Hindlimb muscle (tissue), 1 donor: Measurements from ENCODE around the gene TRIM28. TPM values are rescaled to one million over a fixed set of nuclear protein-coding genes. Genes with fewer than 3 reads are reported as not detected.
"Not testable (repeated sequence)": the region's sequence is repeated elsewhere in the genome, so short reads cannot be mapped to it uniquely, and the experiment has no call there.

Experiments used
- DNase-seq: peaks from one replicate; pipeline ENCODE4 v3.0.0-alpha.2; 2013
- polyA plus RNA-seq: library from polyadenylated mRNA; unstranded; fragments of 120-200 nt; gene quantifications from one replicate; pipeline ENCODE4 v1.2.1, GENCODE V29; 2013; ENCODE audit not compliant: insufficient read length

TRIM28 gene
- polyA plus RNA-seq, result 357 TPM

GRCh38 chr19:58543826-58544590 lies at the start of gene TRIM28:
Gene TRIM28 (plus strand): TSS chr19:58544064. CDS start chr19:58544758, 694 bp downstream.
- peak; percentile 98 for DNase-seq

- no peak for DNase-seq
Measured at GRCh38 chr19:58497634-58498170, 46.2 kb upstream of the TRIM28 start.

GRCh38 chr19:58498316-58499020 lies 45.4 kb upstream of the TRIM28 start:
- DNase-seq, result no peak

GRCh38 chr19:58499021-58499927 lies 44.6 kb upstream of the TRIM28 start:
- peak; percentile 94 for DNase-seq

- no peak for DNase-seq
Measured at GRCh38 chr19:58500242-58500641, 43.6 kb upstream of the TRIM28 start.

GRCh38 chr19:58507602-58508223 lies 36.2 kb upstream of the TRIM28 start:
- not testable (repeated sequence) for DNase-seq

- DNase-seq, result no peak
Measured at GRCh38 chr19:58509731-58510083, 34.2 kb upstream of the TRIM28 start.

GRCh38 chr19:58510084-58510862 lies 33.6 kb upstream of the TRIM28 start:
- no peak for DNase-seq

GRCh38 chr19:58511353-58512208 lies 32.3 kb upstream of the TRIM28 start, which contains the start of gene SLC27A5:
Gene SLC27A5 (minus strand): TSS chr19:58511992. CDS start chr19:58511955, 37 bp downstream.
- no peak for DNase-seq

- no peak for DNase-seq
Measured at GRCh38 chr19:58513213-58513693, 30.6 kb upstream of the TRIM28 start.

- peak; percentile 93 for DNase-seq
Measured at GRCh38 chr19:58513694-58514563, 29.9 kb upstream of the TRIM28 start.

- DNase-seq, result no peak
Measured at GRCh38 chr19:58514564-58515022, 29.3 kb upstream of the TRIM28 start.

GRCh38 chr19:58515259-58515658 lies 28.6 kb upstream of the TRIM28 start:
- DNase-seq, result no peak

- DNase-seq, result no peak
Measured at GRCh38 chr19:58516246-58516836, 27.5 kb upstream of the TRIM28 start.

- no peak for DNase-seq
Measured at GRCh38 chr19:58516964-58517833, 26.7 kb upstream of the TRIM28 start.

GRCh38 chr19:58518256-58519086 lies 25.4 kb upstream of the TRIM28 start:
- DNase-seq, result no peak

GRCh38 chr19:58519087-58519354 lies 24.8 kb upstream of the TRIM28 start:
- peak; percentile 77 for DNase-seq
